ENCODE data around the gene NSUN3. TPM values are rescaled to one million over a fixed set of nuclear protein-coding genes. Genes with fewer than 3 reads are reported as not detected.

The NSUN3 gene
- total and polyA plus RNA-seq, 4 donors = 5.1 to 61.0 (median 9.3) TPM

DNA sequence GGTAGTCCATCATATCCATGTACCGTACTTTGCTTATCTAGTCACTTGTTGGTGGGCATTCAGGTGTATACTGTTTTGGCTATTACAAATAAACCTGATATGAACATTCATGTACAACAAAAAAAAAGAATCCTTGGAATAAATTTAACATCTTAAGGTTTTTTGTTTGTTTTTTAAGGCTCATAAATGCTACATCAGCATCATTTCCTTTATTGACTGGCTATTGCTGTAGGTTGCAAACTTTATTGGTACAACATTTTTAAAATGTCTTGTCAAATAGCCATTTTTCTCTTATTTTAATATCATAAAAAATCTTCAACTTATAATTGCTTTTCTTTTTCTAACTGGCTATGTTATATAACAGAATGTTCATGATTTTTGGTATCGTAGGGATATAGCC lies 16.3 kb upstream of the NSUN3 start:
- peaks cover 0 to 11% (median 3%) of the 10 kb centered on the region in 4 donors for H3K36me3 ChIP-seq (ENCODE audit: control insufficient read depth in 4 of 4, insufficient read depth in 4 of 4, low read length in 4 of 4)
- peaks cover 0 to 9% (median 0%) of the 10 kb centered on the region in 4 donors for H3K9me3 ChIP-seq (ENCODE audit: control insufficient read depth in 4 of 4, insufficient read depth in 3 of 4, low read length in 3 of 4)
- WGBS, 2 donors = 95 to 97% methylated on average over 2 of the region's 2 CpGs
- H3K27ac ChIP-seq (ENCODE audit: low read depth in 1 of 2, low read length in 1 of 2) = no peak overlapping the region
- H3K4me3 ChIP-seq = no peak overlapping the region
- TF ChIP-seq, protein P1, sequence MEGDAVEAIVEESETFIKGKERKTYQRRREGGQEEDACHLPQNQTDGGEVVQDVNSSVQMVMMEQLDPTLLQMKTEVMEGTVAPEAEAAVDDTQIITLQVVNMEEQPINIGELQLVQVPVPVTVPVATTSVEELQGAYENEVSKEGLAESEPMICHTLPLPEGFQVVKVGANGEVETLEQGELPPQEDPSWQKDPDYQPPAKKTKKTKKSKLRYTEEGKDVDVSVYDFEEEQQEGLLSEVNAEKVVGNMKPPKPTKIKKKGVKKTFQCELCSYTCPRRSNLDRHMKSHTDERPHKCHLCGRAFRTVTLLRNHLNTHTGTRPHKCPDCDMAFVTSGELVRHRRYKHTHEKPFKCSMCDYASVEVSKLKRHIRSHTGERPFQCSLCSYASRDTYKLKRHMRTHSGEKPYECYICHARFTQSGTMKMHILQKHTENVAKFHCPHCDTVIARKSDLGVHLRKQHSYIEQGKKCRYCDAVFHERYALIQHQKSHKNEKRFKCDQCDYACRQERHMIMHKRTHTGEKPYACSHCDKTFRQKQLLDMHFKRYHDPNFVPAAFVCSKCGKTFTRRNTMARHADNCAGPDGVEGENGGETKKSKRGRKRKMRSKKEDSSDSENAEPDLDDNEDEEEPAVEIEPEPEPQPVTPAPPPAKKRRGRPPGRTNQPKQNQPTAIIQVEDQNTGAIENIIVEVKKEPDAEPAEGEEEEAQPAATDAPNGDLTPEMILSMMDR (IDR thresholded peaks at IDR 0.05; ENCODE audit: control extremely low read depth, extremely low read depth) = no peak
- ATAC-seq (ENCODE audit: insufficient read depth, low FRiP score) (no peak), DNase-seq (no peak)
- H3K4me1 ChIP-seq (ENCODE audit: control insufficient read depth in 5 of 5, insufficient read depth in 5 of 5, low read length in 5 of 5) = no peaks in the 10 kb centered on the region
- H3K27me3 ChIP-seq (ENCODE audit: control insufficient read depth in 3 of 3, insufficient read depth in 3 of 3, low read length in 2 of 3) = no peaks in the 10 kb centered on the region
- H3K9ac ChIP-seq (ENCODE audit: insufficient read depth in 1 of 2, low read length in 2 of 2) = no peak overlapping the region

- 85 to 95% methylated on average over 2 of the region's 2 CpGs for WGBS, 2 donors
- ATAC-seq (ENCODE audit: insufficient read depth, low FRiP score) = no peak
- Histone ChIP-seq H3K4me3 (no peak overlapping the region), H3K9me3 (ENCODE audit: control insufficient read depth in 4 of 4, insufficient read depth in 3 of 4, low read length in 3 of 4) (peaks cover 0 to 5% (median 0%) of the 10 kb centered on the region in 4 donors), H3K9ac (ENCODE audit: insufficient read depth in 1 of 2, low read length in 2 of 2) (no peak overlapping the region), H3K36me3 (ENCODE audit: control insufficient read depth in 4 of 4, insufficient read depth in 4 of 4, low read length in 4 of 4) (peaks cover 0 to 6% (median 3%) of the 10 kb centered on the region in 4 donors), H3K27me3 (ENCODE audit: control insufficient read depth in 3 of 3, insufficient read depth in 3 of 3, low read length in 2 of 3) (no peaks in the 10 kb centered on the region), H3K4me1 (ENCODE audit: control insufficient read depth in 5 of 5, insufficient read depth in 5 of 5, low read length in 5 of 5) (no peaks in the 10 kb centered on the region), H3K27ac (ENCODE audit: low read depth in 1 of 2, low read length in 1 of 2) (no peak overlapping the region)
- TF ChIP-seq, protein P1 (IDR thresholded peaks at IDR 0.05; ENCODE audit: control extremely low read depth, extremely low read depth) = no peak
- no peak for DNase-seq
Observed at GRCh38 chr3:94049267-94049666, 13.6 kb upstream of the NSUN3 start.

- TF ChIP-seq, protein P1 (IDR thresholded peaks at IDR 0.05; ENCODE audit: control extremely low read depth, extremely low read depth) = no peak
- Histone ChIP-seq H3K9me3 (ENCODE audit: control insufficient read depth in 4 of 4, insufficient read depth in 3 of 4, low read length in 3 of 4) (no peaks in the 10 kb centered on the region), H3K27ac (ENCODE audit: low read depth in 1 of 2, low read length in 1 of 2) (no peak overlapping the region), H3K9ac (ENCODE audit: insufficient read depth in 1 of 2, low read length in 2 of 2) (no peak overlapping the region), H3K4me1 (ENCODE audit: control insufficient read depth in 5 of 5, insufficient read depth in 5 of 5, low read length in 5 of 5) (no peaks in the 10 kb centered on the region), H3K4me3 (no peak overlapping the region), H3K27me3 (ENCODE audit: control insufficient read depth in 3 of 3, insufficient read depth in 3 of 3, low read length in 2 of 3) (no peaks in the 10 kb centered on the region), H3K36me3 (ENCODE audit: control insufficient read depth in 4 of 4, insufficient read depth in 4 of 4, low read length in 4 of 4) (peaks cover 0 to 5% (median 1%) of the 10 kb centered on the region in 4 donors)
- no peak for DNase-seq
- no peak for ATAC-seq (ENCODE audit: insufficient read depth, low FRiP score)
Observed at GRCh38 chr3:94050546-94050945, 12.3 kb upstream of the NSUN3 start.

DNA sequence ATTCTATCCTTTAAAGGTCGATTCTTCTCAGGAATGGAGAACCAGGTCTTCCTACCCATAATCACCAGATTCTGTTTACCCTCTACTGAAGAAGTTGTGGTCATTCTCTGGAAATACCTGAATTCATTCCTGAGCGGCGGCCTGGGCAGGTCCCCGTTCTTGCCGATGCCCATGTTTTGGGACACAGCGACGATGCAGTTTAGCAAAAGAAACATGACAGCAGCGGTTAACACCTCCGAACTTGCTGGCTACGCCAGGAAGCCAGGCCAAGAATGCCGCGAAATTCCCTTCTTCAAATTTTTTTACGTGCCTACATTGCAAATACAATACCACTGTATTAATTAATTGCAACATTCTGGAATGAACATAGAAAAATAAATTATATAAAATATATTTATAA lies 1.6 kb upstream of the NSUN3 start:
- H3K36me3 ChIP-seq (ENCODE audit: control insufficient read depth in 4 of 4, insufficient read depth in 4 of 4, low read length in 4 of 4) = peaks cover 0 to 11% (median 3%) of the 10 kb centered on the region in 4 donors
- H3K9me3 ChIP-seq (ENCODE audit: control insufficient read depth in 4 of 4, insufficient read depth in 3 of 4, low read length in 3 of 4) = no peaks in the 10 kb centered on the region
- TF ChIP-seq, protein P1 (IDR thresholded peaks at IDR 0.05; ENCODE audit: control extremely low read depth, extremely low read depth) = no peak
- 97 to 98% methylated on average over 13 of the region's 13 CpGs for WGBS, 2 donors
- H3K9ac ChIP-seq (ENCODE audit: insufficient read depth in 1 of 2, low read length in 2 of 2) = no peak overlapping the region
- H3K27ac ChIP-seq (ENCODE audit: low read depth in 1 of 2, low read length in 1 of 2) = no peak overlapping the region
- no peaks in the 10 kb centered on the region for H3K27me3 ChIP-seq (ENCODE audit: control insufficient read depth in 3 of 3, insufficient read depth in 3 of 3, low read length in 2 of 3)
- no peak for DNase-seq
- H3K4me1 ChIP-seq (ENCODE audit: control insufficient read depth in 5 of 5, insufficient read depth in 5 of 5, low read length in 5 of 5) = peaks cover 0 to 22% (median 5%) of the 10 kb centered on the region in 5 donors
- ATAC-seq (ENCODE audit: insufficient read depth, low FRiP score) = no peak
- H3K4me3 ChIP-seq = no peak overlapping the region

Data from lung (tissue), 12 donors.